Prostate gland (tissue), 2 donors: ENCODE data around the gene TRAF2. TPM values are rescaled to one million over a fixed set of nuclear protein-coding genes. Genes with fewer than 3 reads are reported as not detected.

Source experiments
- DNase-seq: peaks from one replicate; pipeline ENCODE4 v3.0.0-alpha.2; 2019; ENCODE audit warnings: low spot score
- H3K27ac ChIP-seq, 2 donors: fragments of 200-600 bp; sonication (generic); 2 replicates each; pipeline ENCODE4 v1.5.1; 2017 to 2019
- H3K27me3 ChIP-seq: fragments of 200-600 bp; sonication (generic); replicated peaks from 2 replicates; pipeline ENCODE4 v1.5.1; 2019; ENCODE audit not compliant: insufficient read depth
- H3K36me3 ChIP-seq, 2 donors: fragments of 200-600 bp; sonication (generic); 1 replicate in 1 of 2; 2 replicates in 1 of 2; pipeline versions ENCODE4 v1.5.1 to v1.8.1; 2017 to 2019
- H3K4me1 ChIP-seq: fragments of 200-600 bp; sonication (generic); replicated peaks from 2 replicates; pipeline ENCODE4 v1.5.1; 2019
- H3K4me3 ChIP-seq, 2 donors: fragments of 200-600 bp; sonication (generic); 2 replicates each; pipeline ENCODE4 v1.5.1; 2017 to 2019
- H3K9me3 ChIP-seq: fragments of 200-600 bp; sonication (generic); 2 replicates; pipeline ENCODE4 v1.5.1; 2017
- CTCF ChIP-seq, 4 experiments: fragments of 200-600 bp in 2 of 4; fragments of 450-650 bp in 2 of 4; sonication (generic) in 2 of 4; IDR thresholded peaks; 1 replicate in 3 of 4; 2 replicates in 1 of 4; pipeline ENCODE4 v1.5.1; 2016 to 2019; ENCODE audit warnings: antibody characterized with exemption in 4 of 4, mild to moderate bottlenecking in 2 of 4, moderate library complexity in 2 of 4
- POLR2A ChIP-seq: fragments of 450-650 bp; IDR thresholded peaks from one replicate; pipeline ENCODE4 v1.6.1; 2016; ENCODE audit warnings: antibody characterized with exemption, mild to moderate bottlenecking
- POLR2AphosphoS5 ChIP-seq: sonication (generic); formaldehyde crosslinking; IDR thresholded peaks from one replicate; pipeline ENCODE4 v1.6.1; 2017; ENCODE audit warnings: antibody characterized with exemption
- WGBS: methylation state at CpG from one replicate; pipeline ENCODE4 v1.1.5; 2018; 5-methylcytosine and 5-hydroxymethylcytosine counted together
- intact Hi-C: fragments of 100-400 bp; cut with DNase I; formaldehyde crosslinking; loops from one replicate; pipeline ENCODE4 v1.14.2; 2022
- total RNA-seq, 2 donors: library from RNA; depleted of rRNA; stranded (reverse); fragments of >200 nt; gene quantifications; one replicate each; pipeline ENCODE4 v1.1.0, GENCODE V29; 2016

TRAF2 gene
- total RNA-seq, 2 donors from 2014 or later, result 23.6 to 24.2 TPM

GRCh38 chr9:136969774-136970173 is 83.5 kb downstream of the TRAF2 start:
- DNase-seq, result no peak
- TF ChIP-seq POLR2AphosphoS5 (no peak), POLR2A (no peak), CTCF (IDR thresholded peaks at IDR 0.05) (no peak)
- 84% methylated on average over 5 of the region's 5 CpGs for WGBS
- no peaks in the 10 kb centered on the region for H3K9me3 ChIP-seq
- H3K36me3 ChIP-seq, result no peaks in the 10 kb centered on the region
- H3K4me3 ChIP-seq, result no peak overlapping the region
- no peak overlapping the region for H3K27ac ChIP-seq
- no peaks in the 10 kb centered on the region for H3K27me3 ChIP-seq
- no peaks in the 10 kb centered on the region for H3K4me1 ChIP-seq
- intact Hi-C loops, result no loop called here

- 94% methylated on average over 8 of the region's 11 CpGs for WGBS
- no peak for DNase-seq
- intact Hi-C loops, result no loop called here
- Histone ChIP-seq H3K4me3 (no peak overlapping the region), H3K4me1 (no peaks in the 10 kb centered on the region), H3K9me3 (no peaks in the 10 kb centered on the region), H3K27me3 (no peaks in the 10 kb centered on the region), H3K36me3 (no peaks in the 10 kb centered on the region), H3K27ac (no peak overlapping the region)
- TF ChIP-seq POLR2AphosphoS5 (no peak), CTCF (IDR thresholded peaks at IDR 0.05) (no peak)
Measured at GRCh38 chr9:136970361-136970760, 84.0 kb downstream of the TRAF2 start.

- Histone ChIP-seq H3K27me3 (no peaks in the 10 kb centered on the region), H3K4me1 (no peaks in the 10 kb centered on the region), H3K27ac (no peak overlapping the region), H3K36me3 (no peaks in the 10 kb centered on the region), H3K4me3 (no peak overlapping the region), H3K9me3 (no peaks in the 10 kb centered on the region)
- TF ChIP-seq POLR2AphosphoS5 (no peak), POLR2A (no peak), CTCF (IDR thresholded peaks at IDR 0.05) (no peak)
- 81% methylated on average over 13 of the region's 14 CpGs for WGBS
- DNase-seq, result no peak
- intact Hi-C loops, result no loop called here
Measured at GRCh38 chr9:136971746-136972145, 85.4 kb downstream of the TRAF2 start.

- Histone ChIP-seq H3K27me3 (no peaks in the 10 kb centered on the region), H3K9me3 (no peaks in the 10 kb centered on the region), H3K27ac (no peak overlapping the region), H3K4me1 (no peaks in the 10 kb centered on the region), H3K36me3 (no peaks in the 10 kb centered on the region), H3K4me3 (no peak overlapping the region)
- intact Hi-C loops, result no loop called here
- TF ChIP-seq POLR2AphosphoS5 (no peak), POLR2A (no peak), CTCF (IDR thresholded peaks at IDR 0.05) (no peak)
- no peak for DNase-seq
- 78% methylated on average over 10 of the region's 11 CpGs for WGBS
Measured at GRCh38 chr9:136972335-136972734, 86.0 kb downstream of the TRAF2 start.

GRCh38 chr9:136972743-136973142 is 86.4 kb downstream of the TRAF2 start:
- Histone ChIP-seq H3K4me3 (no peak overlapping the region), H3K36me3 (no peaks in the 10 kb centered on the region), H3K27ac (no peak overlapping the region), H3K27me3 (no peaks in the 10 kb centered on the region), H3K4me1 (no peaks in the 10 kb centered on the region), H3K9me3 (no peaks in the 10 kb centered on the region)
- no peak for DNase-seq
- TF ChIP-seq CTCF (IDR thresholded peaks at IDR 0.05) (no peak), POLR2A (no peak), POLR2AphosphoS5 (no peak)
- intact Hi-C loops, result no loop called here
- WGBS, result 50% methylated on average over 13 of the region's 13 CpGs
